ENCODE data around the gene PHF13.
"Not testable (repeated sequence)": the region's sequence is repeated elsewhere in the genome, so short reads cannot be mapped to it uniquely, and the experiment has no call there.

The PHF13 gene

GRCh38 chr1:6587261-6588005 lies 26.1 kb upstream of the PHF13 start:
- no peak for DNase-seq (ENCODE audit: low read depth)

GRCh38 chr1:6588128-6588892 lies 25.2 kb upstream of the PHF13 start:
- DNase-seq (ENCODE audit: low read depth), result no peak

- no peak for DNase-seq (ENCODE audit: low read depth)
Observed at GRCh38 chr1:6588893-6589520, 24.5 kb upstream of the PHF13 start.

GRCh38 chr1:6590046-6590445 lies 23.5 kb upstream of the PHF13 start:
- DNase-seq (ENCODE audit: low read depth), result no peak

- DNase-seq (ENCODE audit: low read depth), result no peak
Observed at GRCh38 chr1:6591222-6591621, 22.3 kb upstream of the PHF13 start.

- DNase-seq (ENCODE audit: low read depth), result no peak
Observed at GRCh38 chr1:6591644-6592043, 21.9 kb upstream of the PHF13 start.

GRCh38 chr1:6592441-6592840 lies 21.1 kb upstream of the PHF13 start:
- DNase-seq (ENCODE audit: low read depth), result no peak

- DNase-seq (ENCODE audit: low read depth), result no peak
Observed at GRCh38 chr1:6592865-6593593, 20.5 kb upstream of the PHF13 start.

- no peak for DNase-seq (ENCODE audit: low read depth)
Observed at GRCh38 chr1:6593810-6594209, 19.7 kb upstream of the PHF13 start.

- no peak for DNase-seq (ENCODE audit: low read depth)
Observed at GRCh38 chr1:6594977-6595740, 18.4 kb upstream of the PHF13 start.

GRCh38 chr1:6596351-6596750 lies 17.2 kb upstream of the PHF13 start:
- no peak for DNase-seq (ENCODE audit: low read depth)

GRCh38 chr1:6596886-6597776 lies 16.4 kb upstream of the PHF13 start:
- DNase-seq (ENCODE audit: low read depth), result no peak

- DNase-seq (ENCODE audit: low read depth), result no peak
Observed at GRCh38 chr1:6597777-6598131, 15.8 kb upstream of the PHF13 start.

GRCh38 chr1:6599141-6599975 lies 14.2 kb upstream of the PHF13 start:
- DNase-seq (ENCODE audit: low read depth), result peak; percentile 43

- not testable (repeated sequence) for DNase-seq (ENCODE audit: low read depth)
Observed at GRCh38 chr1:6599991-6600390, 13.5 kb upstream of the PHF13 start.

- no peak for DNase-seq (ENCODE audit: low read depth)
Observed at GRCh38 chr1:6600410-6601048, 13.0 kb upstream of the PHF13 start.

GRCh38 chr1:6601049-6601922 lies 12.2 kb upstream of the PHF13 start:
- peak; percentile 81 for DNase-seq (ENCODE audit: low read depth)

All from activated T-cell treated with anti-CD3 and anti-CD28 coated beads for 48 hours (primary cell).